Neuronal stem cell (in vitro differentiated cells): ENCODE data around the gene TNIP2.

Experiments
- DNase-seq: peaks from one replicate; pipeline ENCODE4 v3.0.0-alpha.2; 2013; ENCODE audit warnings: low spot score
- H2AFZ ChIP-seq: one replicate; pipeline ENCODE4 v1.6.1; 2013; ENCODE audit warnings: mild to moderate bottlenecking, low read length, inconsistent platforms
- H2AK5ac ChIP-seq: 2 replicates; pipeline ENCODE4 v1.6.1; 2013; ENCODE audit warnings: low read depth, mild to moderate bottlenecking, inconsistent platforms, low read length, moderate library complexity, mixed read lengths
- H2BK120ac ChIP-seq: 2 replicates; pipeline ENCODE4 v1.6.1; 2013; ENCODE audit warnings: low read depth, mild to moderate bottlenecking, inconsistent platforms, low read length, moderate library complexity, mixed read lengths
- H2BK12ac ChIP-seq: one replicate; pipeline ENCODE4 v1.6.1; 2013; ENCODE audit warnings: low read length, inconsistent platforms
- H2BK15ac ChIP-seq: 2 replicates; pipeline ENCODE4 v1.6.1; 2013; ENCODE audit warnings: mild to moderate bottlenecking, low read length, inconsistent platforms, mixed read lengths
- H2BK5ac ChIP-seq: one replicate; pipeline ENCODE4 v1.6.1; 2013; ENCODE audit warnings: inconsistent platforms, mild to moderate bottlenecking, low read length, moderate library complexity
- H3K14ac ChIP-seq: one replicate; pipeline ENCODE4 v1.6.1; 2013; ENCODE audit warnings: low read length, inconsistent platforms
- H3K18ac ChIP-seq: 2 replicates; pipeline ENCODE4 v1.6.1; 2013; ENCODE audit warnings: low read length, inconsistent platforms
- H3K23ac ChIP-seq: 2 replicates; pipeline ENCODE4 v1.6.1; 2013; ENCODE audit warnings: low read depth, mild to moderate bottlenecking, mixed read lengths, low read length, inconsistent platforms; ENCODE audit not compliant: poor library complexity
- H3K27ac ChIP-seq: replicated peaks from 3 replicates; pipeline ENCODE4 v1.5.1; 2013; ENCODE audit warnings: low read length, inconsistent platforms
- H3K27me3 ChIP-seq, 3 experiments: 2 replicates each; pipeline ENCODE4 v1.6.1; 2013; ENCODE audit warnings: low read length in 3 of 3, mild to moderate bottlenecking in 2 of 3, inconsistent platforms in 1 of 3, low read depth in 1 of 3, mixed read lengths in 1 of 3, moderate library complexity in 1 of 3; ENCODE audit not compliant: control insufficient read depth in 3 of 3, insufficient read depth in 3 of 3
- H3K36me3 ChIP-seq, 2 donors: replicated peaks in 1 of 2; 2 replicates each; pipeline ENCODE4 v1.6.1; 2013; ENCODE audit warnings: low read length in 2 of 2; ENCODE audit not compliant: control insufficient read depth in 2 of 2, insufficient read depth in 2 of 2
- H3K4ac ChIP-seq: 2 replicates; pipeline ENCODE4 v1.6.1; 2013; ENCODE audit warnings: inconsistent platforms, mild to moderate bottlenecking, low read length, moderate library complexity
- H3K4me1 ChIP-seq, 2 donors: 1 replicate in 1 of 2; 2 replicates in 1 of 2; pipeline ENCODE4 v1.6.1; 2013; ENCODE audit warnings: low read length in 2 of 2, low read depth in 1 of 2; ENCODE audit not compliant: control insufficient read depth in 2 of 2, insufficient read depth in 1 of 2
- H3K4me2 ChIP-seq: one replicate; pipeline ENCODE4 v1.6.1; 2013; ENCODE audit warnings: mild to moderate bottlenecking, low read length, inconsistent platforms; ENCODE audit not compliant: insufficient read depth, poor library complexity, severe bottlenecking
- H3K4me3 ChIP-seq, 2 donors: 2 replicates each; pipeline ENCODE4 v1.5.1; 2013; ENCODE audit warnings: low read length in 2 of 2, mild to moderate bottlenecking in 2 of 2, inconsistent platforms in 1 of 2, moderate library complexity in 1 of 2
- H3K79me1 ChIP-seq: one replicate; pipeline ENCODE4 v1.6.1; 2013; ENCODE audit warnings: low read depth, mild to moderate bottlenecking, inconsistent platforms, low read length, moderate library complexity
- H3K9ac ChIP-seq: one replicate; pipeline ENCODE4 v1.6.1; 2013; ENCODE audit warnings: mild to moderate bottlenecking, low read depth, low read length, inconsistent platforms; ENCODE audit not compliant: poor library complexity
- H3K9me3 ChIP-seq, 2 donors: replicated peaks in 1 of 2; 2 replicates each; pipeline versions ENCODE3 to v1.6.1; 2013; ENCODE audit warnings: low read length in 2 of 2, mild to moderate bottlenecking in 2 of 2, inconsistent platforms in 1 of 2, low read depth in 1 of 2, mixed read lengths in 1 of 2, moderate library complexity in 1 of 2; ENCODE audit not compliant: control insufficient read depth in 2 of 2, insufficient read depth in 1 of 2
- H4K8ac ChIP-seq: one replicate; pipeline ENCODE4 v1.6.1; 2013; ENCODE audit warnings: low read depth, mild to moderate bottlenecking, inconsistent platforms, low read length, moderate library complexity
- H4K91ac ChIP-seq: one replicate; pipeline ENCODE4 v1.6.1; 2013; ENCODE audit warnings: low read length, low read depth, mild to moderate bottlenecking, inconsistent platforms; ENCODE audit not compliant: poor library complexity
- WGBS, 2 donors: extraction: QIAGEN DNeasy Blood & Tissue Kit; methylation state at CpG; one replicate each; pipeline ENCODE4 v1.1.7; 2013; ENCODE audit warnings: missing lambda C conversion rate in 2 of 2, mixed read lengths in 1 of 2; ENCODE audit not compliant: insufficient read length in 2 of 2, insufficient replicate concordance in 1 of 2; ENCODE audit errors: extremely low coverage in 2 of 2; 5-methylcytosine and 5-hydroxymethylcytosine counted together

Gene TNIP2

GRCh38 chr4:2745516-2745915 lies 10.6 kb downstream of the TNIP2 start:
- WGBS, 2 donors, result no CpG with 5 or more reads among the region's 5 CpGs
- H2AFZ ChIP-seq, result no peak overlapping the region
- no peaks in the 10 kb centered on the region for H3K9me3 ChIP-seq
- peaks cover 2% of the 10 kb centered on the region for H3K79me1 ChIP-seq
- no peak overlapping the region for H2BK5ac ChIP-seq
- no peak overlapping the region for H3K4me2 ChIP-seq
- no peak overlapping the region for H3K4ac ChIP-seq
- no peak overlapping the region for H3K9ac ChIP-seq
- H3K23ac ChIP-seq, result no peak overlapping the region
- peaks cover 0 to 8% of the 10 kb centered on the region in 2 donors for H3K4me1 ChIP-seq
- no peak overlapping the region for H2AK5ac ChIP-seq
- no peak overlapping the region for H4K8ac ChIP-seq
- no peak overlapping the region for H3K18ac ChIP-seq
- no peak overlapping the region for H3K4me3 ChIP-seq
- no peak overlapping the region for H3K14ac ChIP-seq
- no peak overlapping the region for H2BK12ac ChIP-seq
- H3K27me3 ChIP-seq, result no peaks in the 10 kb centered on the region
- H4K91ac ChIP-seq, result no peak overlapping the region
- no peak overlapping the region for H2BK120ac ChIP-seq
- no peak overlapping the region for H3K27ac ChIP-seq
- no peak for DNase-seq
- peaks cover 35 to 72% of the 10 kb centered on the region in 2 donors for H3K36me3 ChIP-seq
- no peak overlapping the region for H2BK15ac ChIP-seq

DNA sequence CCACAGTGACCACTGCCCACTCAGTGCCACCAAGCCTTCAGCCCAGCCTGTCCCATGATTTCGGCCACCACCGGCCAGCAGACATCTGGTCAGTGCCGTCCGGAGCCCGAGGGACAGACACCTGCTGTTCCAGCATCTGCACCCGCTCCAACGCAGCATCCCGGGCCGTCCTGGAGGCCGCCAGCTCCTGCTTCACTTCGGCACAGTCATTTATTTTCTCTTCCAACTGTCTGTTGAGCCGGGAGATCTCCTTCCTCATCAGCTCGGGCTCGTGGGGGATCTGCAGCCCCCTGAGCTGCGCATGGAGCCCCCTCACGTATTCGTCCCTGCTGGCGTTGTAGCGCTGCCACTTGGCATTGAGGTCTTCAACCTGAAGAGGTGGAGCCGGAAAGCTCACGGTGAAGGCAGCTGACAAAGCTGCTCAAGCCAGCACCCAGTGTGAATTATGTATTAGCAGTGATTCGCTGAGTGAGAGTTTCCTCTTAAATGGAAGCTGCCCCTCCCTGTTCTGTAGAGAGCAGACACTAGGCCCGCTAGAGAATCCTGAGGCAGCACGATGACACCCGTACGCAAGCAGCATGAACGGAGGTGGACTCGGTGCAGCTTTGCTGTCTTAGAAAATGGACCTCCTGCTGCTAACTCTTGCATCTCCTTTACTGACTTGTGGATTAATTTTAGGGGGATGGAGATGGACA lies 11.4 kb downstream of the TNIP2 start:
- peaks cover 35 to 73% of the 10 kb centered on the region in 2 donors for H3K36me3 ChIP-seq
- H3K27ac ChIP-seq, result no peak overlapping the region
- H3K4me2 ChIP-seq, result no peak overlapping the region
- no peak overlapping the region for H3K18ac ChIP-seq
- no peak overlapping the region for H3K14ac ChIP-seq
- no peak overlapping the region for H2BK15ac ChIP-seq
- no peak for DNase-seq
- H3K9me3 ChIP-seq, result no peaks in the 10 kb centered on the region
- no peaks in the 10 kb centered on the region for H3K79me1 ChIP-seq
- no peak overlapping the region for H2AFZ ChIP-seq
- H3K4me1 ChIP-seq, result peaks cover 0 to 8% of the 10 kb centered on the region in 2 donors
- H3K9ac ChIP-seq, result peak overlapping the region; percentile 68
- H4K91ac ChIP-seq, result no peak overlapping the region
- H2BK12ac ChIP-seq, result no peak overlapping the region
- H2AK5ac ChIP-seq, result no peak overlapping the region
- peak overlapping the region in 1 of 2 donors; percentile 4 for H3K4me3 ChIP-seq
- H2BK120ac ChIP-seq, result no peak overlapping the region
- H2BK5ac ChIP-seq, result no peak overlapping the region
- H3K4ac ChIP-seq, result no peak overlapping the region
- WGBS, 2 donors, result no CpG with 5 or more reads among the region's 28 CpGs
- no peaks in the 10 kb centered on the region for H3K27me3 ChIP-seq
- H3K23ac ChIP-seq, result no peak overlapping the region
- H4K8ac ChIP-seq, result no peak overlapping the region

- Histone ChIP-seq H3K14ac (no peak overlapping the region), H2AK5ac (no peak overlapping the region), H2BK120ac (no peak overlapping the region), H3K4me1 (peaks cover 0 to 8% of the 10 kb centered on the region in 2 donors), H3K4me2 (no peak overlapping the region), H3K9me3 (no peaks in the 10 kb centered on the region), H3K36me3 (peaks cover 35 to 70% of the 10 kb centered on the region in 2 donors), H3K18ac (no peak overlapping the region), H3K27me3 (no peaks in the 10 kb centered on the region), H2BK15ac (no peak overlapping the region), H3K4ac (no peak overlapping the region), H2BK12ac (no peak overlapping the region), H3K9ac (no peak overlapping the region), H3K27ac (no peak overlapping the region), H4K91ac (no peak overlapping the region), H3K23ac (no peak overlapping the region), H2AFZ (no peak overlapping the region), H2BK5ac (no peak overlapping the region), H3K4me3 (no peak overlapping the region), H4K8ac (no peak overlapping the region), H3K79me1 (no peaks in the 10 kb centered on the region)
- DNase-seq, result no peak
- WGBS, 2 donors, result no CpG with 5 or more reads among the region's 21 CpGs
These were observed 12.4 kb downstream of the TNIP2 start for GRCh38 chr4:2743518-2744445.
